MCF 10A (cell line): ENCODE results near the gene GFPT1. TPM values are rescaled to one million over a fixed set of nuclear protein-coding genes. Genes with fewer than 3 reads are reported as not detected.

ENCODE experiments used
- BruUV-seq: library from RNA; stranded (reverse); fragments of 400-500 nt; replicated peaks from 2 replicates; lab custom pipeline; 2021; lab: Mats Ljungman, UMichigan
- CTCF ChIA-PET: fragments of 300-600 bp; sonication (Branson Sonifier 250); formaldehyde crosslinking; extraction: SDS; loops from one replicate; lab custom pipeline; 2021; ENCODE audit warnings: antibody characterized with exemption, inconsistent platforms; lab: Yijun Ruan, JAX
- POLR2A ChIA-PET: fragments of 300-600, 350-650 bp; sonication (Branson Sonifier 250); formaldehyde crosslinking; extraction: SDS; loops from one replicate; lab custom pipeline; 2020; ENCODE audit warnings: antibody characterized with exemption, inconsistent platforms; lab: Yijun Ruan, JAX
- DNase-seq: peaks from one replicate; pipeline ENCODE4 v3.0.0-alpha.2; 2018; ENCODE audit not compliant: unreplicated experiment
- H3K27ac Mint-ChIP-seq: one replicate; pipeline ENCODE4 v1.8.0; 2022; ENCODE audit warnings: mild to moderate bottlenecking, low read depth, mixed read lengths; ENCODE audit not compliant: unreplicated experiment
- H3K27me3 Mint-ChIP-seq: one replicate; pipeline ENCODE4 v1.8.0; 2022; ENCODE audit warnings: mixed read lengths; ENCODE audit not compliant: insufficient read depth, unreplicated experiment
- H3K36me3 Mint-ChIP-seq: one replicate; pipeline ENCODE4 v1.8.0; 2022; ENCODE audit warnings: mild to moderate bottlenecking, moderate library complexity, mixed read lengths; ENCODE audit not compliant: insufficient read depth, unreplicated experiment
- H3K4me1 Mint-ChIP-seq: one replicate; pipeline ENCODE4 v1.8.0; 2022; ENCODE audit warnings: mixed read lengths; ENCODE audit not compliant: insufficient read depth, unreplicated experiment
- H3K4me3 Mint-ChIP-seq: one replicate; pipeline ENCODE4 v1.8.0; 2022; ENCODE audit warnings: mild to moderate bottlenecking, moderate library complexity, mixed read lengths; ENCODE audit not compliant: unreplicated experiment
- H3K9me3 Mint-ChIP-seq: one replicate; pipeline ENCODE4 v1.8.0; 2022; ENCODE audit warnings: mixed read lengths; ENCODE audit not compliant: unreplicated experiment
- CTCF ChIP-seq: fragments of 200-600 bp; IDR thresholded peaks from one replicate; pipeline ENCODE4 v1.8.0; 2022; ENCODE audit warnings: antibody characterized with exemption, mild to moderate bottlenecking; ENCODE audit not compliant: unreplicated experiment
- intact Hi-C: fragments of 100-400 bp; cut with micrococcal nuclease; formaldehyde crosslinking; loops from 2 replicates; pipeline ENCODE4 v1.14.1; 2022
- total RNA-seq: library from RNA; stranded (reverse); gene quantifications from 2 replicates; pipeline ENCODE4 v1.2.3, GENCODE V29; 2022

The GFPT1 gene
- total RNA-seq, 1 experiment from 2014 or later = 176 TPM

- POLR2A ChIA-PET = no interaction called here
- H3K4me1 Mint-ChIP-seq = peaks cover 40% of the 10 kb centered on the region
- H3K9me3 Mint-ChIP-seq = no peaks in the 10 kb centered on the region
- H3K36me3 Mint-ChIP-seq = peaks cover 26% of the 10 kb centered on the region
- DNase-seq = no peak
- CTCF ChIA-PET = no interaction called here
- intact Hi-C loops = no loop called here
- peak overlapping the region; percentile 24 for H3K27ac Mint-ChIP-seq
- no peaks in the 10 kb centered on the region for H3K27me3 Mint-ChIP-seq
- TF ChIP-seq CTCF = no peak
- BruUV-seq = no TSS peak
- no peak overlapping the region for H3K4me3 Mint-ChIP-seq
Measured at GRCh38 chr2:69382547-69382946, 4.5 kb downstream of the GFPT1 start.

- no peak for TF ChIP-seq CTCF
- intact Hi-C loops = no loop called here
- peak; percentile 23 for DNase-seq
- Mint-ChIP-seq H3K4me3 (no peak overlapping the region), H3K36me3 (peaks cover 32% of the 10 kb centered on the region), H3K4me1 (peaks cover 38% of the 10 kb centered on the region), H3K27ac (peak overlapping the region; percentile 55), H3K9me3 (no peaks in the 10 kb centered on the region), H3K27me3 (no peaks in the 10 kb centered on the region)
- ChIA-PET CTCF (interaction anchor here (0.6 kb wide), 2 partner anchors 214 to 375 kb away, joined by 3 to 6 read pairs; no protein-coding TSS in a partner anchor), POLR2A (interaction anchor here (0.6 to 1.6 kb wide), 3 partner anchors 9 to 144 kb away, joined by 3 to 7 read pairs (median 5); partner anchors contain the start of gene NFU1)
- no TSS peak for BruUV-seq
Measured at GRCh38 chr2:69381337-69381737, 5.7 kb downstream of the GFPT1 start.

GRCh38 chr2:69380072-69380917, 6.7 kb downstream of the GFPT1 start:
- BruUV-seq = no TSS peak

More at GRCh38 chr2:69380072-69380917, 6.7 kb downstream of the GFPT1 start:
- ChIA-PET POLR2A (interaction anchor here (0.6 to 1.6 kb wide), 3 partner anchors 10 to 145 kb away, joined by 3 to 7 read pairs (median 5); partner anchors contain the start of gene NFU1), CTCF (no interaction called here)
- no peak for TF ChIP-seq CTCF
- H3K36me3 Mint-ChIP-seq = peaks cover 39% of the 10 kb centered on the region
- DNase-seq = no peak
- H3K4me3 Mint-ChIP-seq = no peak overlapping the region
- no peak overlapping the region for H3K27ac Mint-ChIP-seq
- H3K27me3 Mint-ChIP-seq = no peaks in the 10 kb centered on the region
- no peaks in the 10 kb centered on the region for H3K9me3 Mint-ChIP-seq
- peaks cover 43% of the 10 kb centered on the region for H3K4me1 Mint-ChIP-seq
- intact Hi-C loops = no loop called here
